Neural cell (in vitro differentiated cells): Measurements from ENCODE around the gene COQ8B. TPM values are rescaled to one million over a fixed set of nuclear protein-coding genes. Genes with fewer than 3 reads are reported as not detected.

Source experiments
- H2AFZ ChIP-seq: fragments of 200-600, 300-800 bp; sonication (generic), shearing (Covaris generic); 2 replicates; pipeline ENCODE4 v1.6.0; 2014; ENCODE audit warnings: low read depth, mild to moderate bottlenecking, antibody characterized with exemption, low read length, moderate library complexity
- H3F3A ChIP-seq: fragments of 200-600 bp; shearing (Covaris generic); 2 replicates; pipeline ENCODE4 v1.6.1; 2016; ENCODE audit warnings: mild to moderate bottlenecking, moderate library complexity, mixed read lengths, antibody characterized with exemption, low read length; ENCODE audit not compliant: insufficient read depth, poor library complexity, severe bottlenecking
- H3K27ac ChIP-seq: fragments of 200-600, 300-800 bp; sonication (generic), shearing (Covaris generic); 2 replicates; pipeline ENCODE4 v1.5.1; 2014; ENCODE audit warnings: mild to moderate bottlenecking, low read length, moderate library complexity
- H3K27me3 ChIP-seq: fragments of 300-800, 200-600 bp; sonication (generic), shearing (Covaris generic); 2 replicates; pipeline ENCODE4 v1.6.0; 2014; ENCODE audit warnings: mild to moderate bottlenecking, low read depth, low read length, moderate library complexity; ENCODE audit not compliant: insufficient read depth
- H3K36me3 ChIP-seq: fragments of 300-800, 200-600 bp; sonication (generic), shearing (Covaris generic); 2 replicates; pipeline ENCODE4 v1.5.1; 2014; ENCODE audit warnings: mild to moderate bottlenecking, antibody characterized with exemption, low read length, moderate library complexity; ENCODE audit not compliant: insufficient read depth
- H3K4me2 ChIP-seq: fragments of 300-800, 200-600 bp; sonication (generic), shearing (Covaris generic); 2 replicates; pipeline ENCODE4 v1.6.0; 2014; ENCODE audit warnings: mild to moderate bottlenecking, low read length
- H3K4me3 ChIP-seq: fragments of 300-800, 200-600 bp; sonication (generic), shearing (Covaris generic); 2 replicates; pipeline ENCODE4 v1.5.1; 2014; ENCODE audit warnings: mild to moderate bottlenecking, low read length, moderate library complexity
- H3K79me2 ChIP-seq: fragments of 200-600 bp; shearing (Covaris generic); replicated peaks from 2 replicates; pipeline ENCODE4 v1.6.0; 2014; ENCODE audit warnings: mild to moderate bottlenecking, low read length, moderate library complexity; ENCODE audit not compliant: insufficient read depth
- H3K9ac ChIP-seq: fragments of 300-800, 200-600 bp; sonication (generic), shearing (Covaris generic); 2 replicates; pipeline ENCODE4 v1.6.1; 2016; ENCODE audit warnings: mild to moderate bottlenecking, low read length, mixed read lengths
- H3K9me2 ChIP-seq: fragments of 200-600 bp; shearing (Covaris generic); 2 replicates; pipeline ENCODE4 v1.6.1; 2016; ENCODE audit warnings: mild to moderate bottlenecking, low read length, mixed read lengths; ENCODE audit not compliant: insufficient read depth
- H3K9me3 ChIP-seq: fragments of 200-600, 300-800 bp; sonication (generic), shearing (Covaris generic); 2 replicates; pipeline ENCODE4 v1.6.1; 2016; ENCODE audit warnings: mild to moderate bottlenecking, mixed run types, low read length, moderate library complexity, mixed read lengths
- H4K20me1 ChIP-seq: fragments of 200-600 bp; shearing (Covaris generic); 2 replicates; pipeline ENCODE4 v1.6.1; 2016; ENCODE audit warnings: mild to moderate bottlenecking, mixed run types; ENCODE audit not compliant: insufficient read depth
- CTCF ChIP-seq: fragments of 450-650 bp; IDR thresholded peaks from 2 replicates; pipeline ENCODE4 v1.5.1; 2014; ENCODE audit warnings: antibody characterized with exemption, mild to moderate bottlenecking, moderate library complexity; ENCODE audit not compliant: poor library complexity, severe bottlenecking
- EP300 ChIP-seq: fragments of 450-650 bp; conservative IDR thresholded peaks from 2 replicates; pipeline ENCODE4 v1.6.1; 2014; ENCODE audit warnings: antibody characterized with exemption, mild to moderate bottlenecking, moderate library complexity; ENCODE audit not compliant: poor library complexity, severe bottlenecking
- EZH2 ChIP-seq: fragments of 200-600, 300-800 bp; shearing (Covaris generic), sonication (generic); IDR thresholded peaks from 2 replicates; pipeline ENCODE4 v1.6.1; 2014; ENCODE audit warnings: antibody characterized with exemption, low read length, borderline replicate concordance, mild to moderate bottlenecking; ENCODE audit not compliant: insufficient read depth, poor library complexity, severe bottlenecking
- MXI1 ChIP-seq: fragments of 450-650 bp; conservative IDR thresholded peaks from 2 replicates; pipeline ENCODE4 v1.6.1; 2014; ENCODE audit warnings: antibody characterized with exemption, mild to moderate bottlenecking; ENCODE audit not compliant: poor library complexity, severe bottlenecking
- POLR2AphosphoS5 ChIP-seq: IDR thresholded peaks from 2 replicates; pipeline ENCODE4 v1.6.1; 2012
- RAD21 ChIP-seq: fragments of 450-650 bp; conservative IDR thresholded peaks from 2 replicates; pipeline ENCODE4 v1.6.1; 2014; ENCODE audit warnings: antibody characterized with exemption, mild to moderate bottlenecking, moderate library complexity
- REST ChIP-seq: IDR thresholded peaks from 2 replicates; pipeline ENCODE4 v1.6.1; 2012; ENCODE audit warnings: borderline replicate concordance
- SMC3 ChIP-seq: fragments of 450-650 bp; conservative IDR thresholded peaks from 2 replicates; pipeline ENCODE4 v1.6.1; 2014; ENCODE audit warnings: antibody characterized with exemption, mild to moderate bottlenecking, moderate library complexity; ENCODE audit not compliant: poor library complexity
- TAF1 ChIP-seq: IDR thresholded peaks from 2 replicates; pipeline ENCODE4 v1.6.1; 2012; ENCODE audit warnings: low read depth
- polyA plus RNA-seq: library from polyadenylated mRNA; depleted of rRNA; stranded (reverse); fragments of >200 nt; gene quantifications from 2 replicates; pipeline ENCODE4 v1.2.3, GENCODE V29; 2014

COQ8B gene
- polyA plus RNA-seq, 1 donor from 2014 or later: 83.2 TPM

GRCh38 chr19:40759352-40759751 is 42.7 kb upstream of the COQ8B start:
- H3K4me3 ChIP-seq: no peak overlapping the region
- H3K9me2 ChIP-seq: no peaks in the 10 kb centered on the region
- TF ChIP-seq REST (no peak), TAF1 (no peak), MXI1 (no peak), POLR2AphosphoS5 (no peak), CTCF (no peak), EZH2 (no peak), EP300 (no peak), SMC3 (no peak), RAD21 (no peak)
- H4K20me1 ChIP-seq: no peaks in the 10 kb centered on the region
- peaks cover 17% of the 10 kb centered on the region for H3K79me2 ChIP-seq
- H3K9ac ChIP-seq: no peak overlapping the region
- H3K36me3 ChIP-seq: no peaks in the 10 kb centered on the region
- no peak overlapping the region for H3K27ac ChIP-seq
- no peaks in the 10 kb centered on the region for H3F3A ChIP-seq
- H2AFZ ChIP-seq: no peak overlapping the region
- no peaks in the 10 kb centered on the region for H3K27me3 ChIP-seq
- no peaks in the 10 kb centered on the region for H3K9me3 ChIP-seq
- H3K4me2 ChIP-seq: no peak overlapping the region

- Histone ChIP-seq H3K79me2 (peaks cover 19% of the 10 kb centered on the region), H3K27ac (no peak overlapping the region)
Observed at GRCh38 chr19:40758491-40758890, 41.8 kb upstream of the COQ8B start.

More at GRCh38 chr19:40758491-40758890, 41.8 kb upstream of the COQ8B start:
- TF ChIP-seq CTCF (no peak), TAF1 (no peak), MXI1 (no peak), EZH2 (no peak), REST (no peak), SMC3 (no peak)
- H3K4me3 ChIP-seq: no peak overlapping the region
- H3K27me3 ChIP-seq: no peaks in the 10 kb centered on the region
- H4K20me1 ChIP-seq: no peaks in the 10 kb centered on the region
- no peaks in the 10 kb centered on the region for H3K36me3 ChIP-seq
- no peak overlapping the region for H3K9ac ChIP-seq
- H3F3A ChIP-seq: no peaks in the 10 kb centered on the region
- no peaks in the 10 kb centered on the region for H3K9me2 ChIP-seq
- no peaks in the 10 kb centered on the region for H3K9me3 ChIP-seq
- H3K4me2 ChIP-seq: no peak overlapping the region
- H2AFZ ChIP-seq: no peak overlapping the region
